Adrenal gland (tissue), 12 donors: ENCODE measurements around the gene SPECC1L. TPM values are rescaled to one million over a fixed set of nuclear protein-coding genes. Genes with fewer than 3 reads are reported as not detected.

Experiments
- DNase-seq, 7 donors: peaks; one replicate each; pipeline ENCODE4 v3.0.0-alpha.2; 2019 to 2020
- H3K27ac ChIP-seq, 5 donors: fragments of 200-600 bp; sonication (generic) in 4 of 5; 1 replicate in 3 of 5; 2 replicates in 2 of 5; pipeline versions ENCODE4 v1.5.1 to v1.8.0; 2016 to 2020; ENCODE audit warnings: mild to moderate bottlenecking in 1 of 5
- H3K27me3 ChIP-seq: fragments of 200-600 bp; 2 replicates; pipeline ENCODE4 v1.8.0; 2021
- H3K36me3 ChIP-seq, 2 donors: fragments of 200-600 bp; replicated peaks in 1 of 2; 1 replicate in 1 of 2; 2 replicates in 1 of 2; pipeline versions ENCODE4 v1.5.1 to v1.8.0; 2018 to 2022
- H3K4me1 ChIP-seq, 2 donors: fragments of 200-600 bp; replicated peaks in 1 of 2; 1 replicate in 1 of 2; 2 replicates in 1 of 2; pipeline versions ENCODE4 v1.5.1 to v1.8.0; 2018 to 2021
- H3K4me3 ChIP-seq, 4 donors: fragments of 200-600 bp; sonication (generic) in 3 of 4; one replicate each; pipeline ENCODE4 v1.5.1; 2016 to 2018
- H3K9me3 ChIP-seq, 3 donors: fragments of 200-600 bp; sonication (generic) in 1 of 3; replicated peaks in 1 of 3; 1 replicate in 2 of 3; 2 replicates in 1 of 3; pipeline versions ENCODE4 v1.5.1 to v1.8.0; 2016 to 2021
- CTCF ChIP-seq, 6 experiments: fragments of 450-650 bp in 4 of 6; fragments of 200-600 bp in 2 of 6; sonication (generic) in 1 of 6; IDR thresholded peaks; 1 replicate in 5 of 6; 2 replicates in 1 of 6; pipeline versions ENCODE4 v1.5.1 to v1.8.0; 2016 to 2021; ENCODE audit warnings: antibody characterized with exemption in 6 of 6, mild to moderate bottlenecking in 2 of 6, moderate library complexity in 1 of 6
- POLR2A ChIP-seq, 2 donors: fragments of 450-650 bp; IDR thresholded peaks; one replicate each; pipeline ENCODE4 v1.6.1; 2017; ENCODE audit warnings: antibody characterized with exemption in 2 of 2, mild to moderate bottlenecking in 2 of 2, moderate library complexity in 1 of 2
- WGBS, 4 donors: extraction: QIAGEN DNeasy Blood & Tissue Kit in 2 of 4; methylation state at CpG; one replicate each; pipeline versions ENCODE4 v1.1.5 to v1.1.7; 2013 to 2017; 5-methylcytosine and 5-hydroxymethylcytosine counted together
- intact Hi-C, 2 donors: fragments of 100-400 bp; cut with DNase I; formaldehyde crosslinking; loops; one replicate each; pipeline versions ENCODE4 v1.14.1 to v1.15.0; 2022 to 2023
- polyA plus RNA-seq, 3 donors: library from polyadenylated mRNA; stranded (reverse); fragments of 200-250 nt in 2 of 3; fragments of 350-450 nt in 1 of 3; fragmentation: Illumina TruSeq in 1 of 3; extraction: RNeasy Lipid Tissue Mini Kit (QIAGEN cat#74804) in 1 of 3; gene quantifications; one replicate each; pipeline ENCODE4 v1.2.3, GENCODE V29; 2013 to 2014
- total RNA-seq, 9 donors: library from RNA; depleted of rRNA in 4 of 9; stranded (reverse); fragments of >200 nt in 4 of 9; fragments of 120-200 nt in 1 of 9; fragmentation: NEBNext Ultra II Directional in 1 of 9; extraction: Animal tissue kit (Norgen Biotek cat#: 25700) in 1 of 9; gene quantifications; one replicate each; pipeline versions ENCODE4 v1.1.0 to v1.2.4, GENCODE V29; 2013 to 2023
- donor health status: healthy with polysubstance abuse.
- donor health status: Bipolar disorder and iron deficiency.
- donor health status: DM: yes; HTN: yes; CAD: no.
- donor health status: DM: no; HTN: no; CAD: no.
- donor health status: DM: no; HTN: no; CAD: no.
- donor health status: DM: yes; HTN: yes; CAD: no.

The SPECC1L gene
- total and polyA plus RNA-seq, 12 donors, result 7.2 to 121 (median 43.5) TPM

- DNase-seq, result no peak
- Histone ChIP-seq H3K9me3 (no peaks in the 10 kb centered on the region), H3K4me1 (peaks cover 0 to 18% of the 10 kb centered on the region in 2 donors), H3K4me3 (no peak overlapping the region), H3K27me3 (no peaks in the 10 kb centered on the region), H3K27ac (peak overlapping the region in 2 of 5 donors; percentile 31 to 48), H3K36me3 (no peaks in the 10 kb centered on the region)
- intact Hi-C loops, result no loop called here
- TF ChIP-seq POLR2A (IDR thresholded peaks at IDR 0.05) (no peak), CTCF (IDR thresholded peaks at IDR 0.05) (no peak)
- 33 to 50% (median 37%) methylated on average over 1 of the region's 1 CpG for WGBS, 4 donors
Observed at GRCh38 chr22:24380905-24381230, 110.2 kb downstream of the SPECC1L start.

GRCh38 chr22:24383061-24383460, 112.4 kb downstream of the SPECC1L start:
- WGBS, 4 donors, result 40 to 62% (median 46%) methylated on average over 2 of the region's 2 CpGs

GRCh38 chr22:24384131-24384530, 113.5 kb downstream of the SPECC1L start:
- intact Hi-C loops, result no loop called here
- no peak overlapping the region for H3K27ac ChIP-seq
- no peak for TF ChIP-seq CTCF (IDR thresholded peaks at IDR 0.05)
- TF ChIP-seq POLR2A (IDR thresholded peaks at IDR 0.05), result no peak
- H3K27me3 ChIP-seq, result no peaks in the 10 kb centered on the region
- H3K4me3 ChIP-seq, result no peak overlapping the region
- H3K9me3 ChIP-seq, result no peaks in the 10 kb centered on the region
- H3K36me3 ChIP-seq, result no peaks in the 10 kb centered on the region
- 29 to 39% (median 34%) methylated on average over 1 of the region's 1 CpG for WGBS, 4 donors
- no peak for DNase-seq
- H3K4me1 ChIP-seq, result peaks cover 0 to 19% of the 10 kb centered on the region in 2 donors

More at GRCh38 chr22:24383061-24383460, 112.4 kb downstream of the SPECC1L start:
- intact Hi-C loops, result no loop called here
- no peaks in the 10 kb centered on the region for H3K9me3 ChIP-seq
- H3K27me3 ChIP-seq, result no peaks in the 10 kb centered on the region
- no peak for TF ChIP-seq POLR2A (IDR thresholded peaks at IDR 0.05)
- TF ChIP-seq CTCF (IDR thresholded peaks at IDR 0.05), result no peak
- peaks cover 0 to 18% of the 10 kb centered on the region in 2 donors for H3K4me1 ChIP-seq
- no peak for DNase-seq
- no peak overlapping the region for H3K4me3 ChIP-seq
- H3K36me3 ChIP-seq, result no peaks in the 10 kb centered on the region
- no peak overlapping the region for H3K27ac ChIP-seq

- H3K4me1 ChIP-seq, result peaks cover 21 to 39% of the 10 kb centered on the region in 2 donors
- no peak overlapping the region for H3K27ac ChIP-seq
- H3K27me3 ChIP-seq, result no peaks in the 10 kb centered on the region
- no peak for TF ChIP-seq CTCF (IDR thresholded peaks at IDR 0.05)
- TF ChIP-seq POLR2A (IDR thresholded peaks at IDR 0.05), result no peak
- H3K36me3 ChIP-seq, result no peaks in the 10 kb centered on the region
- H3K9me3 ChIP-seq, result no peaks in the 10 kb centered on the region
- no peak overlapping the region for H3K4me3 ChIP-seq
- intact Hi-C loops, result no loop called here
- WGBS, 4 donors, result 87 to 92% (median 89%) methylated on average over 2 of the region's 2 CpGs
- no peak for DNase-seq
Observed at GRCh38 chr22:24386937-24387471, 116.4 kb downstream of the SPECC1L start.
